HepG2 (cell line): ENCODE data around the gene FMNL2. TPM values are rescaled to one million over a fixed set of nuclear protein-coding genes. Genes with fewer than 3 reads are reported as not detected.

Experiments used
- ARNTL ChIP-seq: sonication (generic); formaldehyde crosslinking; IDR thresholded peaks from 2 replicates; pipeline ENCODE4 v1.4.0; 2020; ENCODE audit warnings: mild to moderate bottlenecking, missing genetic modification reagents
- CCAR2 ChIP-seq: fragments of 200-400 bp; formaldehyde crosslinking; optimal IDR thresholded peaks from 2 replicates; pipeline ENCODE3; 2018; ENCODE audit warnings: low read depth, mild to moderate bottlenecking, low read length, moderate library complexity
- DPF2 ChIP-seq: sonication (generic); formaldehyde crosslinking; IDR thresholded peaks from 2 replicates; pipeline ENCODE4 v1.4.0; 2020; ENCODE audit warnings: mild to moderate bottlenecking, low read depth, missing genetic modification reagents, borderline replicate concordance
- FIP1L1 ChIP-seq: fragments of 200-400 bp; formaldehyde crosslinking; IDR thresholded peaks from 2 replicates; pipeline ENCODE4 v1.6.1; 2018; ENCODE audit warnings: low read depth, mild to moderate bottlenecking, low read length, moderate library complexity, borderline replicate concordance; ENCODE audit not compliant: insufficient read depth
- FOXP1 ChIP-seq, 2 experiments: fragments of 450-650 bp in 1 of 2; IDR thresholded peaks; 2 replicates each; pipeline ENCODE4 v1.6.1; 2017 to 2018; ENCODE audit warnings: antibody characterized with exemption in 1 of 2
- HMGXB4 ChIP-seq, 2 experiments: sonication (generic) in 1 of 2; formaldehyde crosslinking in 1 of 2; IDR thresholded peaks; 2 replicates each; pipeline versions ENCODE4 v1.4.0 to v1.6.1; 2018 to 2020; ENCODE audit warnings: missing genetic modification reagents in 2 of 2, borderline replicate concordance in 1 of 2, low read depth in 1 of 2, mild to moderate bottlenecking in 1 of 2, missing biosample characterization in 1 of 2
- HNF4A ChIP-seq: sonication (generic); formaldehyde crosslinking; IDR thresholded peaks from 2 replicates; pipeline ENCODE4 v1.4.0; 2020; ENCODE audit warnings: missing genetic modification reagents
- JUND ChIP-seq: sonication (generic); formaldehyde crosslinking; IDR thresholded peaks from 2 replicates; pipeline ENCODE4 v1.8.0; 2022; ENCODE audit warnings: mild to moderate bottlenecking, missing genetic modification reagents
- PRMT3 ChIP-seq: sonication (generic); formaldehyde crosslinking; IDR thresholded peaks from 2 replicates; pipeline ENCODE4 v1.8.1; 2022; ENCODE audit warnings: low read depth, mild to moderate bottlenecking, moderate library complexity, missing genetic modification reagents, borderline replicate concordance
- PRPF4 ChIP-seq: fragments of 200-400 bp; formaldehyde crosslinking; IDR thresholded peaks from 2 replicates; pipeline ENCODE4 v1.6.1; 2016; ENCODE audit warnings: low read length, low read depth; ENCODE audit not compliant: poor library complexity, severe bottlenecking
- RBM39 ChIP-seq: fragments of 200-400 bp; formaldehyde crosslinking; IDR thresholded peaks from one replicate; pipeline ENCODE4 v1.6.1; 2018; ENCODE audit warnings: antibody characterized with exemption, mild to moderate bottlenecking, low read depth, low read length; ENCODE audit not compliant: poor library complexity, severe bottlenecking
- SMARCE1 ChIP-seq: fragments of 450-650 bp; IDR thresholded peaks from 2 replicates; pipeline ENCODE4 v1.6.1; 2017; ENCODE audit warnings: borderline replicate concordance
- TBL1XR1 ChIP-seq: fragments of 150-350 bp; IDR thresholded peaks from 2 replicates; pipeline ENCODE4 v1.6.1; 2014; ENCODE audit warnings: borderline replicate concordance, low read length; ENCODE audit not compliant: partially characterized antibody
- TBP ChIP-seq: sonication (generic); formaldehyde crosslinking; IDR thresholded peaks from 2 replicates; pipeline ENCODE4 v1.5.0; 2020; ENCODE audit warnings: missing genetic modification reagents
- WIZ ChIP-seq: sonication (generic); formaldehyde crosslinking; IDR thresholded peaks from 2 replicates; pipeline ENCODE4 v1.5.1; 2020; ENCODE audit warnings: mild to moderate bottlenecking, missing genetic modification reagents
- ZBTB39 ChIP-seq: sonication (generic); formaldehyde crosslinking; IDR thresholded peaks from 2 replicates; pipeline ENCODE4 v1.5.0; 2020; ENCODE audit warnings: missing genetic modification reagents
- ZMYM4 ChIP-seq: sonication (generic); formaldehyde crosslinking; IDR thresholded peaks from 2 replicates; pipeline ENCODE4 v1.8.1; 2023; ENCODE audit warnings: mild to moderate bottlenecking, missing genetic modification reagents
- ZNF431 ChIP-seq: sonication (generic); formaldehyde crosslinking; IDR thresholded peaks from 2 replicates; pipeline ENCODE4 v1.9.0; 2022; ENCODE audit warnings: missing genetic modification reagents, low read depth, mild to moderate bottlenecking, borderline replicate concordance
- ZNF432 ChIP-seq: sonication (generic); formaldehyde crosslinking; IDR thresholded peaks from 2 replicates; pipeline ENCODE4 v1.5.0; 2020; ENCODE audit warnings: missing genetic modification reagents, mild to moderate bottlenecking, borderline replicate concordance
- ZNF547 ChIP-seq: sonication (generic); formaldehyde crosslinking; IDR thresholded peaks from 2 replicates; pipeline ENCODE4 v1.5.1; 2020; ENCODE audit warnings: mild to moderate bottlenecking, missing genetic modification reagents
- ZNF564 ChIP-seq: sonication (generic); formaldehyde crosslinking; IDR thresholded peaks from 2 replicates; pipeline ENCODE4 v1.8.1; 2023; ENCODE audit warnings: mild to moderate bottlenecking, missing genetic modification reagents
- ZNF781 ChIP-seq: sonication (generic); formaldehyde crosslinking; IDR thresholded peaks from 2 replicates; pipeline ENCODE4 v1.5.1; 2020; ENCODE audit warnings: borderline replicate concordance, mild to moderate bottlenecking, missing genetic modification reagents; ENCODE audit errors: not compliant biosample characterization
- polyA plus RNA-seq, 8 experiments: library from polyadenylated mRNA; depleted of rRNA in 3 of 8; stranded (reverse) in 7 of 8; unstranded in 1 of 8; fragments of >200 nt; fragmentation: Illumina TruSeq in 4 of 8; extraction: Trizol in 4 of 8; gene quantifications; 2 replicates each; pipeline versions ENCODE4 v1.2.1 to v1.2.3, GENCODE V29; 2011 to 2016; ENCODE audit warnings: low read depth in 4 of 8, missing spikeins in 1 of 8, mixed read lengths in 1 of 8; ENCODE audit not compliant: insufficient read depth in 1 of 8
- total RNA-seq, 5 experiments: library from RNA; depleted of rRNA; stranded (reverse); fragments of >200 nt; fragmentation: Illumina TruSeq; extraction: Trizol; gene quantifications; 2 replicates each; pipeline ENCODE4 v1.2.3, GENCODE V29; 2016; ENCODE audit warnings: low read depth in 1 of 5
- TF ChIP-seq, protein P1 (sequence below): sonication (generic); formaldehyde crosslinking; IDR thresholded peaks from 2 replicates; pipeline ENCODE4 v1.4.0; 2020; ENCODE audit warnings: low read depth, mild to moderate bottlenecking, missing genetic modification reagents
- TF ChIP-seq, protein P2 (sequence below): sonication (generic); formaldehyde crosslinking; IDR thresholded peaks from 2 replicates; pipeline ENCODE4 v1.8.0; 2022; ENCODE audit warnings: missing genetic modification reagents, mild to moderate bottlenecking, inconsistent platforms, borderline replicate concordance

The FMNL2 gene
- total and polyA plus RNA-seq, 2 of the 13 experiments (the other 11 are each of a cell fraction or from before 2014, with no cell fraction given): 66.5 to 67.7 TPM

- TF ChIP-seq ZNF431 (CRISPR knock-in tag) (no peak), SMARCE1 (no peak), WIZ (CRISPR knock-in tag) (no peak), CCAR2 (no peak), JUND (no peak), FIP1L1 (no peak), ZNF564 (CRISPR knock-in tag) (no peak), PRMT3 (CRISPR knock-in tag) (no peak), RBM39 (no peak), TBL1XR1 (no peak), TBP (CRISPR knock-in tag) (no peak), DPF2 (CRISPR knock-in tag) (no peak), PRPF4 (no peak), ZNF781 (no peak), ZBTB39 (CRISPR knock-in tag) (no peak), HMGXB4 (CRISPR knock-in tag; IDR thresholded peaks at IDR 0.05; ENCODE audit: borderline replicate concordance in 1 of 2, low read depth in 1 of 2) (no peak), FOXP1 (IDR thresholded peaks at IDR 0.05) (no peak), FOXP1 (CRISPR knock-in tag; IDR thresholded peaks at IDR 0.05) (peak; percentile 18; the same call in 1 of the 2 replicates), ZNF547 (CRISPR knock-in tag) (no peak), ZMYM4 (CRISPR knock-in tag) (no peak), HNF4A (CRISPR knock-in tag) (peak; percentile 77), ZNF432 (CRISPR knock-in tag) (no peak), ARNTL (CRISPR knock-in tag) (no peak)
- TF ChIP-seq, protein P1, sequence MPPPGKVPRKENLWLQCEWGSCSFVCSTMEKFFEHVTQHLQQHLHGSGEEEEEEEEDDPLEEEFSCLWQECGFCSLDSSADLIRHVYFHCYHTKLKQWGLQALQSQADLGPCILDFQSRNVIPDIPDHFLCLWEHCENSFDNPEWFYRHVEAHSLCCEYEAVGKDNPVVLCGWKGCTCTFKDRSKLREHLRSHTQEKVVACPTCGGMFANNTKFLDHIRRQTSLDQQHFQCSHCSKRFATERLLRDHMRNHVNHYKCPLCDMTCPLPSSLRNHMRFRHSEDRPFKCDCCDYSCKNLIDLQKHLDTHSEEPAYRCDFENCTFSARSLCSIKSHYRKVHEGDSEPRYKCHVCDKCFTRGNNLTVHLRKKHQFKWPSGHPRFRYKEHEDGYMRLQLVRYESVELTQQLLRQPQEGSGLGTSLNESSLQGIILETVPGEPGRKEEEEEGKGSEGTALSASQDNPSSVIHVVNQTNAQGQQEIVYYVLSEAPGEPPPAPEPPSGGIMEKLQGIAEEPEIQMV (CRISPR knock-in tag): no peak
- TF ChIP-seq, protein P2, sequence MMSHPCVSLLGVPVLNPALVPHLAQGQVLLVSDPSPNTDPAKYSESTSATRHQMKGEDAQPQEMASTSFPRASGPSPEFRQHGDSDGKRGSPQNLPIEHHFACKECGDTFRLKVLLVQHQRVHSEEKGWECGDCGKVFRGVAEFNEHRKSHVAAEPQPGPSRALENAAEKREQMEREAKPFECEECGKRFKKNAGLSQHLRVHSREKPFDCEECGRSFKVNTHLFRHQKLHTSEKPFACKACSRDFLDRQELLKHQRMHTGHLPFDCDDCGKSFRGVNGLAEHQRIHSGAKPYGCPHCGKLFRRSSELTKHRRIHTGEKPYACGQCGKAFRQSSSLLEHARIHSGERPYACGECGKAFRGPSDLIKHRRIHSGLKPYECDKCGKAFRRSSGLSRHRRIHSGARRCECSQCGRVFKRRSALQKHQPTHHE (CRISPR knock-in tag): no peak
Observed at GRCh38 chr2:152648336-152648735, 313.4 kb downstream of the FMNL2 start (continued).
